Measurements from ENCODE around the gene TBC1D14. TPM values are rescaled to one million over a fixed set of nuclear protein-coding genes. Genes with fewer than 3 reads are reported as not detected.

The TBC1D14 gene
- total and polyA plus RNA-seq, 2 of the 8 experiments (the other 6 are each of a cell fraction or from before 2014, with no cell fraction given) = 45.6 to 48.2 TPM

GRCh38 chr4:7032596-7032995 lies 123.0 kb downstream of the TBC1D14 start (continued):
- no peak for TF ChIP-seq CHD7 (IDR thresholded peaks at IDR 0.05; ENCODE audit: insufficient replicate concordance, low read length)
- no peak for TF ChIP-seq CREB1 (IDR thresholded peaks at IDR 0.05)
- no peak for TF ChIP-seq CEBPB (IDR thresholded peaks at IDR 0.05; ENCODE audit: low read depth, low read length)
- TF ChIP-seq CHD1 (IDR thresholded peaks at IDR 0.05; ENCODE audit: low read depth, low read length) = no peak
- TF ChIP-seq BACH1 (IDR thresholded peaks at IDR 0.05; ENCODE audit: low read length) = no peak
- no peak for TF ChIP-seq NANOG (IDR thresholded peaks at IDR 0.05; ENCODE audit: insufficient read depth, low read depth, low read length, poor library complexity, severe bottlenecking)
- no peak for TF ChIP-seq SIN3A (conservative IDR thresholded peaks at IDR 0.05 in 1 of 2, IDR thresholded peaks at IDR 0.05 in 1 of 2; ENCODE audit: low read depth in 1 of 2, low read length in 2 of 2)
- no peak for TF ChIP-seq HDAC6 (IDR thresholded peaks at IDR 0.05; ENCODE audit: low read depth, low read length)
- TF ChIP-seq JUN (IDR thresholded peaks at IDR 0.05; ENCODE audit: low read depth, low read length) = no peak
- no peak for TF ChIP-seq GTF2F1 (IDR thresholded peaks at IDR 0.05; ENCODE audit: borderline replicate concordance, low read depth, low read length)
